ENCODE results near the gene SPRED2.

GRCh38 chr2:65360441-65360840, 72.0 kb downstream of the SPRED2 start:
- no peak for TF ChIP-seq POLR2A (IDR thresholded peaks at IDR 0.05; ENCODE audit: low read length)
- TF ChIP-seq GATA1 (IDR thresholded peaks at IDR 0.05; ENCODE audit: low read depth, low read length), result no peak
